Smooth muscle cell of the brain vasculature (primary cell): ENCODE results near the gene ACER3.
"Not testable (repeated sequence)": the region's sequence is repeated elsewhere in the genome, so short reads cannot be mapped to it uniquely, and the experiment has no call there.

Experiments
- DNase-seq: peaks from one replicate; pipeline ENCODE4 v3.0.0-alpha.2; 2012; ENCODE audit warnings: low read depth, low spot score

The ACER3 gene

GRCh38 chr11:76919887-76920746 lies 59.4 kb downstream of the ACER3 start:
- DNase-seq = peak; percentile 52

- DNase-seq = no peak
These were observed 66.4 kb downstream of the ACER3 start for GRCh38 chr11:76927160-76927559.

- no peak for DNase-seq
These were observed 74.3 kb downstream of the ACER3 start for GRCh38 chr11:76935042-76935441.

- no peak for DNase-seq
These were observed 78.5 kb downstream of the ACER3 start for GRCh38 chr11:76939219-76939631.

- DNase-seq = no peak
These were observed 83.5 kb downstream of the ACER3 start for GRCh38 chr11:76944225-76944624.

GRCh38 chr11:76946223-76946622 lies 85.5 kb downstream of the ACER3 start:
- DNase-seq = no peak

- no peak for DNase-seq
These were observed 86.5 kb downstream of the ACER3 start for GRCh38 chr11:76947190-76947589.

- no peak for DNase-seq
These were observed 87.1 kb downstream of the ACER3 start for GRCh38 chr11:76947800-76948199.

GRCh38 chr11:76955459-76956114 lies 94.9 kb downstream of the ACER3 start:
- DNase-seq = no peak

- DNase-seq = no peak
These were observed 102.1 kb downstream of the ACER3 start for GRCh38 chr11:76962583-76963416.

GRCh38 chr11:76963417-76964168 lies 102.9 kb downstream of the ACER3 start:
- DNase-seq = not testable (repeated sequence)

- no peak for DNase-seq
These were observed 111.3 kb downstream of the ACER3 start for GRCh38 chr11:76972051-76972450.

- no peak for DNase-seq
These were observed 113.6 kb downstream of the ACER3 start for GRCh38 chr11:76974179-76974891.

- DNase-seq = no peak
These were observed 114.8 kb downstream of the ACER3 start for GRCh38 chr11:76975513-76975912.

- no peak for DNase-seq
These were observed 117.1 kb downstream of the ACER3 start for GRCh38 chr11:76977791-76978190.

GRCh38 chr11:76978239-76978638 lies 117.5 kb downstream of the ACER3 start:
- no peak for DNase-seq

GRCh38 chr11:76978818-76979217 lies 118.1 kb downstream of the ACER3 start:
- no peak for DNase-seq

- no peak for DNase-seq
These were observed 119.5 kb downstream of the ACER3 start for GRCh38 chr11:76980196-76980595.

GRCh38 chr11:76984743-76985142 lies 124.0 kb downstream of the ACER3 start:
- DNase-seq = no peak

- no peak for DNase-seq
These were observed 126.5 kb downstream of the ACER3 start for GRCh38 chr11:76987203-76987602.

- DNase-seq = no peak
These were observed 129.9 kb downstream of the ACER3 start for GRCh38 chr11:76990628-76991027.
